Activated T-helper 1 cell treated with anti-CD3 and anti-CD28 coated beads, Interleukin-12 subunit alpha, Interleukin-12 subunit beta, Interleukin-2, Interleukin-4 antibody, amounts not matched to agents 30 ng/mL and 10 ng/mL and 1 ng/mL, durations not matched to agents 14 hours and 24 hours and 36 hours (primary cell): ENCODE measurements around the gene NEMP2. TPM values are rescaled to one million over a fixed set of nuclear protein-coding genes. Genes with fewer than 3 reads are reported as not detected.

Source experiments
- DNase-seq: peaks from one replicate; pipeline ENCODE4 v3.0.0; 2021; ENCODE audit warnings: low spot score
- H3K27ac Mint-ChIP-seq: one replicate; pipeline ENCODE4 v1.8.0; 2021; ENCODE audit warnings: mild to moderate bottlenecking, mixed read lengths
- H3K27me3 Mint-ChIP-seq: one replicate; pipeline ENCODE4 v1.8.0; 2022; ENCODE audit warnings: mild to moderate bottlenecking, moderate library complexity, mixed read lengths; ENCODE audit not compliant: insufficient read depth
- H3K36me3 Mint-ChIP-seq: one replicate; pipeline ENCODE4 v1.8.0; 2021; ENCODE audit warnings: low read depth, mixed read lengths
- H3K4me1 Mint-ChIP-seq: one replicate; pipeline ENCODE4 v1.8.0; 2021; ENCODE audit warnings: low read depth, mixed read lengths
- H3K4me3 Mint-ChIP-seq: one replicate; pipeline ENCODE4 v1.8.0; 2021; ENCODE audit warnings: mild to moderate bottlenecking, moderate library complexity, mixed read lengths
- H3K9me3 Mint-ChIP-seq: one replicate; pipeline ENCODE4 v1.8.0; 2021; ENCODE audit warnings: mixed read lengths
- intact Hi-C: fragments of 100-400 bp; cut with micrococcal nuclease; formaldehyde crosslinking; loops from one replicate; pipeline ENCODE4 v1.15.1; 2024
- total RNA-seq: library from RNA; stranded (reverse); gene quantifications from 2 replicates; pipeline ENCODE4 v1.2.3, GENCODE V29; 2022

Gene NEMP2, protein sequence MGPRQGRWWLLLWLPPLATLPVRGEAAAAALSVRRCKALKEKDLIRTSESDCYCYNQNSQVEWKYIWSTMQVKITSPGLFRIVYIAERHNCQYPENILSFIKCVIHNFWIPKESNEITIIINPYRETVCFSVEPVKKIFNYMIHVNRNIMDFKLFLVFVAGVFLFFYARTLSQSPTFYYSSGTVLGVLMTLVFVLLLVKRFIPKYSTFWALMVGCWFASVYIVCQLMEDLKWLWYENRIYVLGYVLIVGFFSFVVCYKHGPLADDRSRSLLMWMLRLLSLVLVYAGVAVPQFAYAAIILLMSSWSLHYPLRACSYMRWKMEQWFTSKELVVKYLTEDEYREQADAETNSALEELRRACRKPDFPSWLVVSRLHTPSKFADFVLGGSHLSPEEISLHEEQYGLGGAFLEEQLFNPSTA
- total RNA-seq: 11.7 and 13.6 TPM in 2 replicates

DNA sequence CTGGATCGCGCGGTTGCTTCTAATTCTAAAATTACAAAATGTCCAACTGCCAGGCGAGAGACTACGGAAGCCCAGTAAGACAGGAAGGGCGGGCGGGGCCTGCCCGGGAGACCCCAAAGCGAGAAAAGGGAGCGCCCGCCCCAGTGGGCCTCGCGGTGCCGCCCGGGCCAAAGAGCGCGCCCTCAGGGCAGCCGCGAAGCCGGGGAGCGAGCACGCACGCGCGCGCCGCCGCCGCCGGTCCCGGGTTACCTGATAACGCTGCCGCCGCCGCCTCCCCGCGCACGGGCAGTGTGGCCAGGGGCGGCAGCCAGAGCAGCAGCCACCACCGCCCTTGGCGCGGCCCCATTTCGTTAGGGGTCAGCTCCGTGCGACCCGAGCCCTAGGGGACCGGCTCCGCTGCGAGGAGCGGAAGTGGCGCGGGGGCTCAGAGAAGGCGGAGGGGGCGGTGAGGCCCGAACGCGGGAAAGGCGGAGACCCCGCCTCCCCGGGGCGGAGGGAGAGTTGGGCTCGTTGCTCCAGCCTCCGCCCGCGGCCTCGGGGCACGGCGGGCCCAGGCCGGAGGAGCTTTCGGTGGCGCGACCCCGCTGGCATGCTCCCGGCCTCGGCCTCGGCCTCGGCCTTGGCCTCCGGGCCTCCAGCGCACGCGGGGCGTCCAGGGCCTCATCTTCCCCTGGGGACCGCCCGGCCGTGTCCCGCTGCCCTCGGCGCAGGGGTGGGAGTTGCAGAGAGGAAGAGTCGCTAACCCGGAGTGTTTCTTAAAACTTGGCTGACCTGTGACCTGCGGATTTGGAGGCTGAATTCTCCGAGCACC is at the start of gene NEMP2:
Gene NEMP2, minus strand, starts transcription at position 413 of the 811 bp plus-strand sequence. Its CDS starts 67 bp downstream, at position 346.
- Mint-ChIP-seq H3K4me1 (peaks cover 57% of the 10 kb centered on the region), H3K9me3 (peaks cover 31% of the 10 kb centered on the region), H3K4me3 (peak within 1 kb of the TSS; percentile 95), H3K27ac (peak within 1 kb of the TSS; percentile 99), H3K27me3 (no peaks in the 10 kb centered on the region), H3K36me3 (peaks cover 26% of the 10 kb centered on the region)
- intact Hi-C loops: loop anchor here (1.0 to 10.0 kb wide), 13 partner anchors 18 to 1143 kb away; partner anchors contain the start of genes ASNSD1, GLS, HIBCH and MFSD6
- peak; percentile 82 for DNase-seq

DNA sequence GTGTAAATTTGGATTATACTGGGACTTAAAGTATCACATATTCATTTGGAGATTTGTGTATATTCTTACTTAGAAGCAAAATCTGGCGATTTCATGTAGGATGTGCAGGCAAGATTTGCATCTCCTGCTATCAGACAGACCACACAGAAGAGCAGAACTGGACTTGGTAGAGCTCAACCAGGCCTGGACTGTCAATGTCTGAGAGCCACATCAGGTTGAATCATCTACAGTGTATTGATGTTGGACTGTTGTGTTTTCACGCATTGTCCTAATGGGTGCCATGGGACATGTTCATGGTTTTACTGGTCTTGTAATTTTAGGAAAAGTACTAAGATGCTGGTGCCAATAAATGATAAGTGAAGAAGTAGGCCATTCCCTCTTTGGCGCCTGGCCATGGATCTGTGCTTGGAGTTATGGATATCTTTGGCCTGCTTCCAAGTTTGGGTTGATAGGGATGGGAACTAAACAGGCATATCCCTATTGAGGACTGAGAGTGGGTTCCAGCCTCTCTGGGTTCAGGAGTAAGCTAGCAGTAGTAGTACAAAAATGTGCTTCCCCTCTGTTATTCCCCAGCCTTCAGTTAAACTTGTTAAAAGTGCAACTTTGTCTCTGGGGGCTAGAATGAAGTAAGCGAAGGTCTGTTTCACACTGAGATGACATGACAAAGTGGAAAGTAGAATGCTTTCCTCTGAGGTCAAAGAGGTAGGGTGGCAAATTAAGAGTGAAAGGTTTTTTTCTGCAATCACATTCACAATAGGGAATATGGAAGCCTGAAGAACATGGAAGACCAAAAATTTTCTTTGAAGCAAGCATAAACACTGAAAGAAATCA is 49.2 kb upstream of the NEMP2 start:
- intact Hi-C loops: no loop called here

DNA sequence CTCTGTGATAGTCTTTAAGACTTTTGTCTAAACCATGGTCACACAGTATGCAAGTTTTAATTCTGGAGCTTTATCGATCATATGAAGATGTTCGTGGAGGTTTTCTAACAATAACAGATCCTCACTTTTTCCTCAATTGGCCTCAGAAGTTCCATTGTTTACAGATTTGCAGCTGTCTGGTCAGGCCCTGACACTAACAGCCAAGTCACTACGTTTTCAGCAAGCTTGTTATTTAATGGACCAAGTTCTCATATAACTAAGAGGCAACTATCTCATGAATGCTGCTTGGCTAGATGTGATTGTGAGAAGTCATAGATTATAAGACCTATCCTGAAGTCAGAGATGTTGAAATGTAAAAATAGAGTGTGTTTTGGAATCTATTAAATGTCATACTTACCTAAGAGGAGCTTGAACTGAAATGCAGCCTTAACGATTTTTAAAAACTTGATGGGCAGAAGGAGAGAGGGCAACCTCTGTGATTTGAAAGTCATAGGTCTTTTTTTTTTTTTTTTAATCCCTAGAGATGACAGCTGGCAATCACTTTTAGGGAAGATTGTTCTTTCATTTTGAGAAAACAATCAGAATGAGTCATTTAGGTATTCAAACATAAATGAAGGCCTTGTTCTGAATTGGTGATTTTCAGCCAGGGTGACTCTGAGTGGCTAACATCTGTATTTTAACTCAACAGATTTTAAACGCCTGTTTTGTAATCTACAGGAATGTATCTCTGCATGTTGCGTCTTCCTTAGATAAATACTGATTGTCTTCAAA is 48.4 kb upstream of the NEMP2 start:
- intact Hi-C loops: no loop called here
- Mint-ChIP-seq H3K27ac (no peak overlapping the region), H3K4me3 (no peak overlapping the region), H3K36me3 (no peaks in the 10 kb centered on the region), H3K4me1 (peaks cover 24% of the 10 kb centered on the region), H3K27me3 (no peaks in the 10 kb centered on the region), H3K9me3 (peaks cover 6% of the 10 kb centered on the region)
- DNase-seq: no peak

More for the DNA sequence above, 49.2 kb upstream of the NEMP2 start:
- Mint-ChIP-seq H3K36me3 (no peaks in the 10 kb centered on the region), H3K27ac (no peak overlapping the region), H3K9me3 (peaks cover 6% of the 10 kb centered on the region), H3K4me1 (peaks cover 16% of the 10 kb centered on the region), H3K4me3 (no peak overlapping the region), H3K27me3 (no peaks in the 10 kb centered on the region)
- DNase-seq: no peak

DNA sequence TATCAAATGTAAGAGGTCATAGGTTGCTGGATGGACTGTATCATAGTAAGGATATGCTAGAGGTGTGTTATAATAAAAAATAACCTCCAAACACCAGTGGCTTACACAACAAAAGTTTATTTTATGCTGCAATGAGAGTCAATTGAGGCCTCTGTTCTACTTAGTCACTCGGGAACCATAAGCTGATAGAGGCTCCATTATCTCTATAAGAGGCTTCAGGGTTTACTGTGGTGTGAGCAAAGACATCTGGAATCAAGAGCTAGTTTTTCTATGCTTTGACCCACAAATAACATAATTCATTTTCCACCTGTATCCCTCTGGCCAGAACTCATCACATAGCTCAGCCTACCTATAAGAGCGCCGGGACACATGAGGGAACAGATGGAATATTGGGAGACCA is 47.5 kb upstream of the NEMP2 start:
- Mint-ChIP-seq H3K4me3 (no peak overlapping the region), H3K27me3 (no peaks in the 10 kb centered on the region), H3K4me1 (peaks cover 26% of the 10 kb centered on the region), H3K9me3 (peaks cover 6% of the 10 kb centered on the region), H3K36me3 (no peaks in the 10 kb centered on the region), H3K27ac (no peak overlapping the region)
- intact Hi-C loops: no loop called here
- DNase-seq: no peak

DNA sequence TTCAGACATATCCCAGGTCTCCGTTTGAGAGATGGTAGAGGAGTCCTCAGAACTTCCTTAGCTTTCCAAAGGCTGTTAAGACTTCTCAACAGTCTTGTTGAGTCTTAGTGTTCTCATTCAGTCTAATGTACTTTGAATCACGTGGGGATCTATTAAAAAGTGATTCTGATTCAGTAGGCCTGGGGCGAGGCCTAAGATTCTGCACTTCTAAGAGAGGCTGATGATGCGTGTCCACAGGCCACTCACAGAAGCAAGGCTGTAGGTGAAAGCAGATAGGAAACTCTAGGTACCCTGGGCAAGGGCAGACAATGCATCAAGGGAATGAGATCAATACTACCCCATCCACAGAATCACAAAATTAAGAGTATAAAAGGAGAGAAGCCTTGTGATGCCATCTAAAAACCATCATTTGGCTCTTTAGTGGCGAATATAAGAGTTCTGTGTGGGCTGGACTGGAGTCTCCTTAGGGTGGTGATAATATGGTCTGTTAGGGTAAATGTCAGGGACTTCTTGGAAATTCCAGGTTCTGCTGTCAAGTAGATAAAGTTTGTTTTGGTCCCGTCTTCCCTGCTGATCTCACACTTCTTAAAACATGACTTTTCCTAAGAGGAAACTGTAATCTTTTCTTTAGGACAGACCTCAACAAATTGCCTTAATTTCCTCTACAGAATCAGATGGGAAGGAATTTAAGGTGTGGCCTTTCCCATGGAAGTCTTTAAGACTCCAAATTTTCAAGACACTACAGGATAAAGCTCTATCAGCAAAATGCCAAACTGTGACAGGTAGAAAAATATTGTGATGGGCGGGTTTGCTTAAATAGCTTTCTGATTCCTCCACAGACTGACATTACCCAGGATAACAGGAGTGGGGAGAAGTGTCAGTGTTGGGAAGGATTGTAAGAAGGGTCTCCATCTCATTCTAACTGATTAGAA is 45.7 kb upstream of the NEMP2 start:
- Mint-ChIP-seq H3K27me3 (no peaks in the 10 kb centered on the region), H3K36me3 (peaks cover 2% of the 10 kb centered on the region), H3K9me3 (no peaks in the 10 kb centered on the region), H3K4me1 (peaks cover 34% of the 10 kb centered on the region), H3K4me3 (no peak overlapping the region), H3K27ac (no peak overlapping the region)
- intact Hi-C loops: no loop called here
- no peak for DNase-seq

DNA sequence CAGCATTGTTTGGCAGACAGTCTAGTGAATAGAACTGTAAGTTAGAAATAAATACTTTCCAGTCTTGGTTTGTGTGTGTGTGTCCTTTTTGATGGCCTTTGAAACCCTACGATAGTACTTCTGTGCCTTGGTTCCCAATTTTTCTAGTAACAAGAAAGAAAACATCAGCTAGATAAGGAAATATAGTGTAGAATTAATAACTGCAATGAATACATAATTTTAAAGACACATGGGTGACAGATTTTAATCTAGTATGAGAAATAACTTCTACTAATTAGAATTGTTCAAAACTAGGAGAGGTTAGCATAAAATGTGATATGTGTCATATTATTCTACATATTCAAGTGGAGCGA is 44.5 kb upstream of the NEMP2 start:
- Mint-ChIP-seq H3K27ac (no peak overlapping the region), H3K36me3 (peaks cover 2% of the 10 kb centered on the region), H3K4me3 (no peak overlapping the region), H3K9me3 (no peaks in the 10 kb centered on the region), H3K27me3 (no peaks in the 10 kb centered on the region), H3K4me1 (peaks cover 38% of the 10 kb centered on the region)
- intact Hi-C loops: no loop called here
- no peak for DNase-seq

DNA sequence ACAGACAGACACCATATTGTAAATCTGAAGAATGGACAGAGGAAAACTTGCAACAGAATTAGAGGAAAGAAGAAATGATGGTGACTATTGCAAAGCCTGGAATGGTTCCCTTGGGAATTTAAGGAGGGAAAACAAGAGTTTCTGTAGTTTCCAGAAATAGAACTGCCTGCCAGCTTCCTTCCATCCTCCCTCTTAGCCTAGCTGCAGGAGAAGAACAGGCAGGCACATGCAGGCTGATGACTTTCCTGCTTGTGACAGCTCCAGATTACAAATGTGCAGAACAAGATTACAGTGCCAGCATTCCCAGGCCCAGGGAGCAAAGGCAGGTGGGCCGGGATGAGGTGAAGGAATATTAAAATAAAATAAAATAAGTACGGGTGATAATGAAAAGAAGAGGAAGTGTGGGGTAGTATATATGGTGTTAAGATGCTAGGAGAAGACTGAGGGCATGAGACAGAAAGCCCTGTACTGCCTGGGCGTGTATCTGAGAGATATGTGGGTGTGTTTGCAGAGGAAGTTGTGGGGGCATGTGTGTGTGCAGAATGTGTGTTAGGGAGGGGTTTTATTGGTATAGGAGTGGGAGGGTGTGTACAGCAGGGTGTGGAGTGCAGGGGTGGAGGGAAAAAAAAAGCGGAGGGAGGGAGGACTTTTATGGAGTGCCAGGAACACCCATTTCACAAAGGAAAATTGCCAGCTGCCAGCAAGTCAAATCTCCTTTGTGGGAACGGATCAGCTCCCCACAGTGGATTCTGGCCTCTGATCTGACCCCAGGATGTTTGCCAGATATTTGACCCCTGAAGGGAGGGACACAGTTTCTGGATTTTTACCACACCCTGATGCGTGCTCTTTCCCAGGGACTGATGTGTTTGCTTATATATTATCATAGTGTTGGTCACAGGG is 43.9 kb upstream of the NEMP2 start:
- H3K4me1 Mint-ChIP-seq: peaks cover 38% of the 10 kb centered on the region
- peaks cover 2% of the 10 kb centered on the region for H3K36me3 Mint-ChIP-seq
- intact Hi-C loops: no loop called here
- H3K27me3 Mint-ChIP-seq: peaks cover 2% of the 10 kb centered on the region
- no peak for DNase-seq
- H3K9me3 Mint-ChIP-seq: no peaks in the 10 kb centered on the region
- no peak overlapping the region for H3K4me3 Mint-ChIP-seq
- H3K27ac Mint-ChIP-seq: peak overlapping the region; percentile 9

DNA sequence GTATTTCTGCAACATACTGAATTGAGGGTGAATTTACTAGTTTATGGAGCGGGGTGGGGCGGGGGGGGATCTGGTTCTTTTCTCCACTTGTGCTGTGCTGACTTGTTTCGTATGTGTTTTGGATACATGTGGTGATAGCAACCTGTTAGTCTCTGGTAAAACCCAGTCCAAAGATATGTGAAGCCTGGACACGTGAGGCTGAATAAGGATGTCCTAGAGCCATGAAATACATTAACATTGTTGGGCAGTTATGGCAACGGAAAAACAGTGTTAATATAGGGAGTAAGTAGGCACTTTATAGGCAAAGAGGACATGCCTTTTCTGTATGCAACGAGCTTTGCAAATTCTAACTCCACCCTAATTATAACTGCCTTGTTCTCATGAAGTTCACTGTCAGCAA is 42.1 kb upstream of the NEMP2 start:
- intact Hi-C loops: no loop called here
- H3K9me3 Mint-ChIP-seq: no peaks in the 10 kb centered on the region
- H3K27me3 Mint-ChIP-seq: peaks cover 3% of the 10 kb centered on the region
- no peak for DNase-seq
- no peak overlapping the region for H3K27ac Mint-ChIP-seq
- peaks cover 2% of the 10 kb centered on the region for H3K36me3 Mint-ChIP-seq
- H3K4me3 Mint-ChIP-seq: no peak overlapping the region
- peaks cover 33% of the 10 kb centered on the region for H3K4me1 Mint-ChIP-seq

DNA sequence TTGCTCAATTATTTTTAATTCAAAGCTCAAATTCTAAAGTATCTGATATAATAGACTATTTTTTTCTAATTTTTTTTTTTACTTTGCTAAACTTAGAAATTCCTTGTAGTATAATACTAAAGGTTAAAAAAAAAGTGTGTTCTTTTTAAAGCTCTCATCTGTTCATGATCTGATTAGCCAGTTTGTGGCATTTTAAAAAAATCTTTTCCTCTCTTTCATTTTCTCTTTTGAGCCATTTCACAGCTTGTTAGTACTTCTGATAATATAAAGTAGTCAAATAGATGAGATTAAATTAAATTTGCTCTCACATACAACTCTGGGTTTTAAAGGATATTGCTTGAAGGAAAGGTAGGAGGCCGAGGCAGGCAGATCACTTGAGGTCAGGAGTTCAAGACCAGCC is 40.7 kb upstream of the NEMP2 start:
- Mint-ChIP-seq H3K4me1 (peaks cover 33% of the 10 kb centered on the region), H3K9me3 (no peaks in the 10 kb centered on the region), H3K27ac (no peak overlapping the region), H3K4me3 (no peak overlapping the region), H3K36me3 (peaks cover 2% of the 10 kb centered on the region), H3K27me3 (peaks cover 3% of the 10 kb centered on the region)
- intact Hi-C loops: no loop called here
- DNase-seq: no peak

DNA sequence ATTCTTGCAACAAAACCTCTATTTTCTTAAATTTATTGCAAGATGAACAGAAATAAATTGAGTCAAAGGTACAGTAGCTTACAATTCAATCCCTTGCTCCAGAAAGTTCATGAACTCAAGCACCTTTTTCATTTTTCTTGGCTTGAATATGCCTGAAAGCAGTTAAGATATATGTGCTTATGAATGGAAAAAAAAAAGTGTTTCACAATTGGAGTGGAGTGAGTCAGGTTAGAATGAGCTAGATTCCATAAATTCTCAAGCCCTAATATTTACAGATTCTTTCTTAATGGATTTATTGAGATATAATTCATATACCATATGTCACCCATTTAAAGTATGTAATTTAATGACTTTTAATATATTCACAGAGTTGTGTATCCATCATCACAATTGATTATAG is 39.6 kb upstream of the NEMP2 start:
- no peak overlapping the region for H3K27ac Mint-ChIP-seq

DNA sequence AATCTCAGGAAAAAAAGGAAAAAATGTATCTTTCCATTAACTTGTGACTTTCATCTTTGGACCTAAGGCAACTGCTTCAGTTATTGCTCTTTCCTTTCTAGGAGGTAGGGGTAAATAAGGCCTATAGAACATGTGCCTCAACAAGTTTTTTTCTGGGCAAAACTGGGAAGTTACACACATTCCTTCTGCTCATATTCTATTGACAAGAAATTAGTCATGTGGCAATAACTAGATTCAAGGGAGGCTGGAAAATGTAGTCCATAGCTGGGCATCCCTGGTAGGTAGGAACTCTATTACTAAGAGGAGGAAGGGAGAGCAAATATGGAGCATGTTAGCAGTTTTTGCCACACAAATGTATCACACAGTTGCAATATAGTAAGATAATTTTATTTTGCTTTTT is 37.7 kb upstream of the NEMP2 start:
- Mint-ChIP-seq H3K36me3 (peaks cover 6% of the 10 kb centered on the region), H3K4me3 (no peak overlapping the region), H3K9me3 (peaks cover 8% of the 10 kb centered on the region), H3K27ac (no peak overlapping the region), H3K27me3 (peaks cover 3% of the 10 kb centered on the region), H3K4me1 (peaks cover 17% of the 10 kb centered on the region)
- DNase-seq: no peak
- intact Hi-C loops: no loop called here

More for the DNA sequence above, 39.6 kb upstream of the NEMP2 start:
- no peak overlapping the region for H3K4me3 Mint-ChIP-seq
- H3K4me1 Mint-ChIP-seq: peaks cover 32% of the 10 kb centered on the region
- DNase-seq: no peak
- H3K27me3 Mint-ChIP-seq: peaks cover 3% of the 10 kb centered on the region
- no peaks in the 10 kb centered on the region for H3K9me3 Mint-ChIP-seq
- intact Hi-C loops: no loop called here
- peaks cover 2% of the 10 kb centered on the region for H3K36me3 Mint-ChIP-seq
